Measurements from ENCODE around the gene MRPL24.

MRPL24 gene

GRCh38 chr1:156698995-156699394, 41.9 kb downstream of the MRPL24 start:
- TF ChIP-seq POLR2AphosphoS5 (IDR thresholded peaks at IDR 0.05; ENCODE audit: low read depth, low read length): no peak
- TF ChIP-seq SIN3A (IDR thresholded peaks at IDR 0.05; ENCODE audit: borderline replicate concordance, insufficient read depth, low read length): no peak
- TF ChIP-seq TAF1 (IDR thresholded peaks at IDR 0.05; ENCODE audit: borderline replicate concordance, insufficient read depth, low read length): no peak
- no peak for TF ChIP-seq FOXP2 (optimal IDR thresholded peaks at IDR 0.05; ENCODE audit: borderline replicate concordance, extremely low read depth, extremely low read length, insufficient read depth)
- TF ChIP-seq REST (IDR thresholded peaks at IDR 0.05; ENCODE audit: insufficient read depth in 1 of 2, low read depth in 2 of 2, low read length in 2 of 2): no peak

- TF ChIP-seq REST (IDR thresholded peaks at IDR 0.05; ENCODE audit: insufficient read depth in 1 of 2, low read depth in 2 of 2, low read length in 2 of 2): no peak
- no peak for TF ChIP-seq TAF1 (IDR thresholded peaks at IDR 0.05; ENCODE audit: borderline replicate concordance, insufficient read depth, low read length)
- TF ChIP-seq FOXP2 (optimal IDR thresholded peaks at IDR 0.05; ENCODE audit: borderline replicate concordance, extremely low read depth, extremely low read length, insufficient read depth): no peak
- TF ChIP-seq SIN3A (IDR thresholded peaks at IDR 0.05; ENCODE audit: borderline replicate concordance, insufficient read depth, low read length): no peak
Measured at GRCh38 chr1:156697481-156697880, 43.4 kb downstream of the MRPL24 start.

GRCh38 chr1:156696755-156697154, 44.1 kb downstream of the MRPL24 start:
- TF ChIP-seq POLR2AphosphoS5 (IDR thresholded peaks at IDR 0.05; ENCODE audit: low read depth, low read length) (no peak), TAF1 (IDR thresholded peaks at IDR 0.05; ENCODE audit: borderline replicate concordance, insufficient read depth, low read length) (no peak), REST (IDR thresholded peaks at IDR 0.05; ENCODE audit: insufficient read depth in 1 of 2, low read depth in 2 of 2, low read length in 2 of 2) (no peak), SIN3A (IDR thresholded peaks at IDR 0.05; ENCODE audit: borderline replicate concordance, insufficient read depth, low read length) (no peak), FOXP2 (optimal IDR thresholded peaks at IDR 0.05; ENCODE audit: borderline replicate concordance, extremely low read depth, extremely low read length, insufficient read depth) (no peak)

- TF ChIP-seq REST (IDR thresholded peaks at IDR 0.05; ENCODE audit: insufficient read depth in 1 of 2, low read depth in 2 of 2, low read length in 2 of 2) (no peak), FOXP2 (optimal IDR thresholded peaks at IDR 0.05; ENCODE audit: borderline replicate concordance, extremely low read depth, extremely low read length, insufficient read depth) (no peak), SIN3A (IDR thresholded peaks at IDR 0.05; ENCODE audit: borderline replicate concordance, insufficient read depth, low read length) (no peak), POLR2AphosphoS5 (IDR thresholded peaks at IDR 0.05; ENCODE audit: low read depth, low read length) (no peak), TAF1 (IDR thresholded peaks at IDR 0.05; ENCODE audit: borderline replicate concordance, insufficient read depth, low read length) (no peak)
Measured at GRCh38 chr1:156694690-156694962, 46.3 kb downstream of the MRPL24 start.
